ENCODE measurements around the gene SERPINB2. TPM values are rescaled to one million over a fixed set of nuclear protein-coding genes. Genes with fewer than 3 reads are reported as not detected.

SERPINB2 gene
- total RNA-seq, 1 donor from 2014 or later = not detected

- H3K79me2 ChIP-seq (ENCODE audit: low read depth) = no peaks in the 10 kb centered on the region
- no peak overlapping the region for H3K27ac Mint-ChIP-seq
- no peaks in the 10 kb centered on the region for H3K36me3 ChIP-seq
- TF ChIP-seq EZH2phosphoT487 (IDR thresholded peaks at IDR 0.05) = no peak
- TF ChIP-seq, protein P1, sequence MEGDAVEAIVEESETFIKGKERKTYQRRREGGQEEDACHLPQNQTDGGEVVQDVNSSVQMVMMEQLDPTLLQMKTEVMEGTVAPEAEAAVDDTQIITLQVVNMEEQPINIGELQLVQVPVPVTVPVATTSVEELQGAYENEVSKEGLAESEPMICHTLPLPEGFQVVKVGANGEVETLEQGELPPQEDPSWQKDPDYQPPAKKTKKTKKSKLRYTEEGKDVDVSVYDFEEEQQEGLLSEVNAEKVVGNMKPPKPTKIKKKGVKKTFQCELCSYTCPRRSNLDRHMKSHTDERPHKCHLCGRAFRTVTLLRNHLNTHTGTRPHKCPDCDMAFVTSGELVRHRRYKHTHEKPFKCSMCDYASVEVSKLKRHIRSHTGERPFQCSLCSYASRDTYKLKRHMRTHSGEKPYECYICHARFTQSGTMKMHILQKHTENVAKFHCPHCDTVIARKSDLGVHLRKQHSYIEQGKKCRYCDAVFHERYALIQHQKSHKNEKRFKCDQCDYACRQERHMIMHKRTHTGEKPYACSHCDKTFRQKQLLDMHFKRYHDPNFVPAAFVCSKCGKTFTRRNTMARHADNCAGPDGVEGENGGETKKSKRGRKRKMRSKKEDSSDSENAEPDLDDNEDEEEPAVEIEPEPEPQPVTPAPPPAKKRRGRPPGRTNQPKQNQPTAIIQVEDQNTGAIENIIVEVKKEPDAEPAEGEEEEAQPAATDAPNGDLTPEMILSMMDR (IDR thresholded peaks at IDR 0.05) = peak; percentile 65
- H2AFZ ChIP-seq (replicated peaks) = no peak overlapping the region
- no peak overlapping the region for H3K27ac ChIP-seq
- no peaks in the 10 kb centered on the region for H3K9me3 ChIP-seq (ENCODE audit: low read depth)
- H3K4me3 Mint-ChIP-seq = no peak overlapping the region
- H3K4me1 Mint-ChIP-seq = no peaks in the 10 kb centered on the region
- H3K27me3 ChIP-seq = no peaks in the 10 kb centered on the region
- no peaks in the 10 kb centered on the region for H3F3A ChIP-seq (ENCODE audit: low read depth)
- peak; percentile 60 for DNase-seq (ENCODE audit: low spot score)
- no peaks in the 10 kb centered on the region for H3K36me3 Mint-ChIP-seq
- H4K20me1 ChIP-seq (ENCODE audit: low read depth) = no peaks in the 10 kb centered on the region
- no peak overlapping the region for H3K4me2 ChIP-seq
- no peak overlapping the region for H3K9ac ChIP-seq
- no peaks in the 10 kb centered on the region for H3K4me1 ChIP-seq
- H3K4me3 ChIP-seq = no peak overlapping the region
- no peaks in the 10 kb centered on the region for H3K27me3 Mint-ChIP-seq (ENCODE audit: insufficient read depth, low read depth)
- peaks cover 1% of the 10 kb centered on the region for H3K9me3 Mint-ChIP-seq
Measured at GRCh38 chr18:63850020-63850419, 37.5 kb upstream of the SERPINB2 start.

DNA sequence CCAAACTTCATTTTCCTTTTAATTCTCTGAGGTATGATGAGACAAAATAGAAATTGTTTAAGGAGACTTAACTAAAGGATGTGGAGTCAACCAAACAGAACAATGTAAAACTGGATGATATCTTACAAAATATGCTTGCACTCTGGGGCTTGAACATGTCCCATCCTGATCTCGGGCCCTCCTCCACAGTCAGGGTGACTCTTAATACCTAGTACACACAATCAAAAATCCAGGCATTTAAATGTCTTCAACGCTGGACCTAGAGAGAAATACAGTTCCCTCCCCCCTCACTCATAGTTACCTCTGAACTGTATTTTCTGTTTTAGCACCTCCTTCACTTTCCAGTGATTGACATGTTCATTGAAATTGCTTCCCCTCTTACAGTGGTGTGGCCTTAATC, 36.9 kb upstream of the SERPINB2 start:
- Histone ChIP-seq H3K4me1 (no peaks in the 10 kb centered on the region), H4K20me1 (ENCODE audit: low read depth) (no peaks in the 10 kb centered on the region), H3K79me2 (ENCODE audit: low read depth) (no peaks in the 10 kb centered on the region), H3K4me2 (no peak overlapping the region), H3K9ac (no peak overlapping the region), H3K9me3 (ENCODE audit: low read depth) (no peaks in the 10 kb centered on the region), H3K27me3 (no peaks in the 10 kb centered on the region), H3K27ac (no peak overlapping the region), H3K4me3 (no peak overlapping the region), H2AFZ (replicated peaks) (no peak overlapping the region), H3K36me3 (no peaks in the 10 kb centered on the region), H3F3A (ENCODE audit: low read depth) (no peaks in the 10 kb centered on the region)
- peaks cover 2% of the 10 kb centered on the region for H3K9me3 Mint-ChIP-seq
- no peak for DNase-seq (ENCODE audit: low spot score)
- H3K36me3 Mint-ChIP-seq = no peaks in the 10 kb centered on the region
- TF ChIP-seq EZH2 (IDR thresholded peaks at IDR 0.05) = no peak
- no peak for TF ChIP-seq EZH2phosphoT487 (IDR thresholded peaks at IDR 0.05)
- TF ChIP-seq, protein P1 (IDR thresholded peaks at IDR 0.05) = no peak
- H3K27me3 Mint-ChIP-seq (ENCODE audit: insufficient read depth, low read depth) = no peaks in the 10 kb centered on the region
- H3K4me3 Mint-ChIP-seq = no peak overlapping the region
- no peak overlapping the region for H3K27ac Mint-ChIP-seq
- H3K4me1 Mint-ChIP-seq = no peaks in the 10 kb centered on the region

GRCh38 chr18:63858456-63858855, 29.0 kb upstream of the SERPINB2 start:
- Mint-ChIP-seq H3K27ac (no peak overlapping the region), H3K27me3 (ENCODE audit: insufficient read depth, low read depth) (no peaks in the 10 kb centered on the region), H3K9me3 (peaks cover 4% of the 10 kb centered on the region), H3K4me3 (no peak overlapping the region), H3K4me1 (no peaks in the 10 kb centered on the region), H3K36me3 (no peaks in the 10 kb centered on the region)
- Histone ChIP-seq H3K4me2 (no peak overlapping the region), H3K27ac (no peak overlapping the region), H3K4me1 (no peaks in the 10 kb centered on the region), H4K20me1 (ENCODE audit: low read depth) (no peaks in the 10 kb centered on the region), H3K36me3 (no peaks in the 10 kb centered on the region), H3K9me3 (ENCODE audit: low read depth) (no peaks in the 10 kb centered on the region), H3K4me3 (no peak overlapping the region), H3K9ac (no peak overlapping the region), H2AFZ (replicated peaks) (no peak overlapping the region), H3F3A (ENCODE audit: low read depth) (no peaks in the 10 kb centered on the region), H3K79me2 (ENCODE audit: low read depth) (no peaks in the 10 kb centered on the region), H3K27me3 (no peaks in the 10 kb centered on the region)
- TF ChIP-seq EZH2 (IDR thresholded peaks at IDR 0.05) = no peak
- TF ChIP-seq, protein P1 (IDR thresholded peaks at IDR 0.05) = no peak
- no peak for TF ChIP-seq EZH2phosphoT487 (IDR thresholded peaks at IDR 0.05)
- no peak for DNase-seq (ENCODE audit: low spot score)
